Endothelial cell of umbilical vein (primary cell): ENCODE results near the gene DIP2B. TPM values are rescaled to one million over a fixed set of nuclear protein-coding genes. Genes with fewer than 3 reads are reported as not detected.

Experiments
- BruUV-seq: library from RNA; stranded (reverse); fragments of 400-500 nt; replicated peaks from 2 replicates; lab custom pipeline; 2021; lab: Mats Ljungman, UMichigan
- CTCF ChIA-PET: fragments of 300-600, 350-600 bp; sonication (Branson Sonifier 250); formaldehyde crosslinking; loops from one replicate; lab custom pipeline; 2021; ENCODE audit warnings: antibody characterized with exemption, inconsistent platforms; lab: Charles Lee
- POLR2A ChIA-PET: fragments of 300-600, 350-600 bp; sonication (Branson Sonifier 250); formaldehyde crosslinking; loops from one replicate; lab custom pipeline; 2021; ENCODE audit warnings: antibody characterized with exemption, inconsistent platforms; lab: Charles Lee
- DNase-seq: peaks from one replicate; pipeline ENCODE4 v3.0.0-alpha.2; 2011; ENCODE audit warnings: low read depth, low spot score
- FAIRE-seq: peaks from 2 replicates; lab custom pipeline; 2011; peaks lifted over from hg19 to GRCh38; lab: Jason Lieb, UNC
- H2AFZ ChIP-seq: 2 replicates; pipeline ENCODE4 v1.6.0; 2012; ENCODE audit warnings: low read depth, low read length, control low read depth, inconsistent platforms
- H3K27ac ChIP-seq: 2 replicates; pipeline ENCODE4 v1.5.1; 2011; ENCODE audit warnings: low read depth, mild to moderate bottlenecking, control low read depth, low read length, moderate library complexity; ENCODE audit not compliant: insufficient read depth
- H3K27me3 ChIP-seq, 2 experiments: 2 replicates each; pipeline versions ENCODE4 v1.6.0 to v1.6.1; 2011; ENCODE audit warnings: low read length in 2 of 2, mixed read lengths in 1 of 2; ENCODE audit not compliant: control insufficient read depth in 2 of 2, insufficient read depth in 2 of 2
- H3K36me3 ChIP-seq, 2 experiments: 2 replicates in 1 of 2; 3 replicates in 1 of 2; pipeline ENCODE4 v1.5.1; 2011; ENCODE audit warnings: low read length in 2 of 2, mild to moderate bottlenecking in 1 of 2, moderate library complexity in 1 of 2; ENCODE audit not compliant: control insufficient read depth in 2 of 2, insufficient read depth in 2 of 2; ENCODE audit errors: extremely low read depth in 1 of 2
- H3K4me1 ChIP-seq: 3 replicates; pipeline ENCODE4 v1.5.1; 2011; ENCODE audit warnings: mild to moderate bottlenecking, low read length; ENCODE audit not compliant: control insufficient read depth, insufficient read depth; ENCODE audit errors: extremely low read depth
- H3K4me2 ChIP-seq: 2 replicates; pipeline ENCODE4 v1.6.1; 2011; ENCODE audit warnings: low read length, control low read depth, mixed read lengths; ENCODE audit not compliant: insufficient read depth
- H3K4me3 ChIP-seq, 3 experiments: fragments of 200-600 bp in 1 of 3; sonication (generic), shearing (Covaris generic) in 1 of 3; replicated peaks in 1 of 3; 2 replicates each; pipeline ENCODE4 v1.5.1; 2011 to 2016; ENCODE audit warnings: control low read depth in 3 of 3, low read length in 3 of 3, mild to moderate bottlenecking in 2 of 3, inconsistent platforms in 1 of 3, low read depth in 1 of 3, moderate library complexity in 1 of 3; ENCODE audit not compliant: insufficient read depth in 1 of 3
- H3K79me2 ChIP-seq: 2 replicates; pipeline ENCODE4 v1.6.0; 2012; ENCODE audit warnings: low read length, inconsistent platforms; ENCODE audit not compliant: control insufficient read depth, insufficient read depth
- H3K9ac ChIP-seq: replicated peaks from 2 replicates; pipeline ENCODE3; 2011; ENCODE audit warnings: low read length, control low read depth; ENCODE audit not compliant: insufficient read depth; ENCODE audit errors: extremely low read depth
- H3K9me1 ChIP-seq: replicated peaks from 3 replicates; pipeline ENCODE4 v1.6.0; 2011; ENCODE audit warnings: mild to moderate bottlenecking, low read length; ENCODE audit not compliant: control insufficient read depth, insufficient read depth; ENCODE audit errors: extremely low read depth
- H3K9me3 ChIP-seq: replicated peaks from 2 replicates; pipeline ENCODE4 v1.5.1; 2012; ENCODE audit warnings: low read length, inconsistent platforms; ENCODE audit not compliant: control insufficient read depth, insufficient read depth
- H4K20me1 ChIP-seq: replicated peaks from 2 replicates; pipeline ENCODE3; 2011; ENCODE audit warnings: mild to moderate bottlenecking, low read length; ENCODE audit not compliant: control insufficient read depth, insufficient read depth; ENCODE audit errors: extremely low read depth
- EZH2 ChIP-seq: IDR thresholded peaks from 2 replicates; pipeline ENCODE4 v1.6.1; 2012; ENCODE audit warnings: borderline replicate concordance, low read depth, mild to moderate bottlenecking, moderate library complexity, low read length, inconsistent platforms; ENCODE audit not compliant: severe bottlenecking
- FOS ChIP-seq: IDR thresholded peaks from 2 replicates; pipeline ENCODE4 v1.6.1; 2011; ENCODE audit warnings: mild to moderate bottlenecking, low read length, moderate library complexity, borderline replicate concordance; ENCODE audit not compliant: insufficient read depth
- GATA2 ChIP-seq: IDR thresholded peaks from 2 replicates; pipeline ENCODE4 v1.7.0; 2011; ENCODE audit warnings: low read depth, mild to moderate bottlenecking, moderate library complexity, mixed read lengths, low read length; ENCODE audit not compliant: insufficient read length, insufficient read depth
- JUN ChIP-seq: IDR thresholded peaks from 2 replicates; pipeline ENCODE4 v1.6.1; 2011; ENCODE audit warnings: borderline replicate concordance, low read depth; ENCODE audit not compliant: insufficient read length, insufficient read depth
- MYC ChIP-seq: IDR thresholded peaks from one replicate; pipeline ENCODE4 v1.6.1; 2011; ENCODE audit warnings: mild to moderate bottlenecking, low read depth, low read length
- POLR2A ChIP-seq: IDR thresholded peaks from 2 replicates; pipeline ENCODE4 v1.6.1; 2012; ENCODE audit warnings: low read depth, mild to moderate bottlenecking, control low read depth, low read length
- POLR2AphosphoS5 ChIP-seq: IDR thresholded peaks from 2 replicates; pipeline ENCODE4 v1.6.1; 2012; ENCODE audit warnings: low read depth, mild to moderate bottlenecking, control low read depth, low read length, moderate library complexity; ENCODE audit not compliant: insufficient read depth
- dilution Hi-C: fragments of 300-500 bp; cut with MboI; formaldehyde crosslinking; loops from one replicate; pipeline ENCODE4 v1.15.0; 2019; ENCODE audit warnings: low sequenced_read_pairs; ENCODE audit not compliant: extremely low pct_ligation_motif_present
- intact Hi-C: fragments of 100-400 bp; cut with micrococcal nuclease; formaldehyde crosslinking; loops from one replicate; pipeline ENCODE4 v1.10.0; 2022
- polyA plus RNA-seq, 4 experiments: library from polyadenylated mRNA; depleted of rRNA in 3 of 4; stranded (reverse) in 3 of 4; unstranded in 1 of 4; fragments of >200 nt; gene quantifications; 2 replicates each; pipeline versions ENCODE4 v1.2.1 to v1.2.3, GENCODE V29; 2011 to 2012; ENCODE audit warnings: missing spikeins in 1 of 4
- total RNA-seq: library from RNA; stranded (reverse); gene quantifications from 2 replicates; pipeline ENCODE4 v1.2.3, GENCODE V29; 2021
- TF ChIP-seq, protein P1 (sequence below), 2 donors: IDR thresholded peaks; 1 replicate in 1 of 2; 2 replicates in 1 of 2; pipeline ENCODE4 v1.5.1; 2011; ENCODE audit warnings: low read length in 2 of 2, mild to moderate bottlenecking in 2 of 2, moderate library complexity in 2 of 2, control low read depth in 1 of 2, inconsistent platforms in 1 of 2, low read depth in 1 of 2; ENCODE audit not compliant: insufficient read depth in 1 of 2; ENCODE audit errors: extremely low read depth in 1 of 2
- TF ChIP-seq, protein P2 (sequence below): IDR thresholded peaks from 2 replicates; pipeline ENCODE4 v1.6.1; 2011; ENCODE audit not compliant: insufficient read depth, insufficient read length

Gene DIP2B
- total and polyA plus RNA-seq, 2 donors (not counting 3 experiments of a cell fraction or from before 2014, with no cell fraction given) = 14.5 to 28.0 TPM

DNA sequence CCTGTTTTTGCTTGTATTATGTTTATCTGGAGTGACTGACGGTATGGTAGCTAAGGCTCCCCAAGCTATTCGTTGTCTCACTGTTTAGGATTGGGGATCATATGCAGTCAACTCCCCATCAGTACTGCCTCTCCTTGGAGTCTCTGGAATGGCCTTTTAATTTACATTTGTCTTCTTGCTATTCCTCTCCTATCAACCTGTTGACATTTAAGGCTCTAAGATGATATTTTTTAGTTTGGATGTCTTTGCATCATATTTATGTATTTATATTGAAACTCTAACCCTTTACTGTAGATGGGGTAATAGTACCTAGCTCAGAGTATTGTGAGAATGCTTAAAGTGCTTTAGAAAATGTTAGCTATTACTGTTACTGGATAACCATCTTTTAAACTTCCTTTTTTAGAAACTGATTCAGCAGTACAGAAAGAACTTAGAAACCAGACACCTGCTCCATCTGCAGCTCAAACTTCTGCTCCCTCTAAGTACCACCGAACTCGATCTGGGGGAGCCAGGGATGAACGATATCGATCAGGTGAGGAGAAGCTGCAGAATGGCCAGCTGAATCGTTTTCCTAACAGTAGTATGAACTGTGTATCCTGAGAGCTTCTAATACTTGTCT, 135.6 kb downstream of the DIP2B start:
- no peaks in the 10 kb centered on the region for H3K27me3 ChIP-seq
- no peak overlapping the region for H3K4me3 ChIP-seq
- CTCF ChIA-PET = interaction anchor here (0.6 to 8.0 kb wide), 5 partner anchors 13 to 140 kb away, joined by 3 to 261 read pairs (median 3); partner anchors contain the start of gene DIP2B
- H3K27ac ChIP-seq = no peak overlapping the region
- FAIRE-seq = no peak
- no peak for DNase-seq
- no peak overlapping the region for H3K9ac ChIP-seq
- dilution Hi-C loops = no loop called here
- H3K9me3 ChIP-seq = no peaks in the 10 kb centered on the region
- H3K79me2 ChIP-seq = peaks cover 4% of the 10 kb centered on the region
- H3K4me2 ChIP-seq = no peak overlapping the region
- H3K9me1 ChIP-seq = no peaks in the 10 kb centered on the region
- POLR2A ChIA-PET = no interaction called here
- peaks cover 12% of the 10 kb centered on the region for H3K4me1 ChIP-seq
- TF ChIP-seq FOS (no peak), POLR2AphosphoS5 (no peak), POLR2A (no peak), MYC (no peak), GATA2 (no peak), EZH2 (no peak), JUN (no peak)
- TF ChIP-seq, protein P1, sequence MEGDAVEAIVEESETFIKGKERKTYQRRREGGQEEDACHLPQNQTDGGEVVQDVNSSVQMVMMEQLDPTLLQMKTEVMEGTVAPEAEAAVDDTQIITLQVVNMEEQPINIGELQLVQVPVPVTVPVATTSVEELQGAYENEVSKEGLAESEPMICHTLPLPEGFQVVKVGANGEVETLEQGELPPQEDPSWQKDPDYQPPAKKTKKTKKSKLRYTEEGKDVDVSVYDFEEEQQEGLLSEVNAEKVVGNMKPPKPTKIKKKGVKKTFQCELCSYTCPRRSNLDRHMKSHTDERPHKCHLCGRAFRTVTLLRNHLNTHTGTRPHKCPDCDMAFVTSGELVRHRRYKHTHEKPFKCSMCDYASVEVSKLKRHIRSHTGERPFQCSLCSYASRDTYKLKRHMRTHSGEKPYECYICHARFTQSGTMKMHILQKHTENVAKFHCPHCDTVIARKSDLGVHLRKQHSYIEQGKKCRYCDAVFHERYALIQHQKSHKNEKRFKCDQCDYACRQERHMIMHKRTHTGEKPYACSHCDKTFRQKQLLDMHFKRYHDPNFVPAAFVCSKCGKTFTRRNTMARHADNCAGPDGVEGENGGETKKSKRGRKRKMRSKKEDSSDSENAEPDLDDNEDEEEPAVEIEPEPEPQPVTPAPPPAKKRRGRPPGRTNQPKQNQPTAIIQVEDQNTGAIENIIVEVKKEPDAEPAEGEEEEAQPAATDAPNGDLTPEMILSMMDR (IDR thresholded peaks at IDR 0.05; ENCODE audit: extremely low read depth in 1 of 2, insufficient read depth in 1 of 2, low read depth in 1 of 2, low read length in 2 of 2) = no peak
- TF ChIP-seq, protein P2, sequence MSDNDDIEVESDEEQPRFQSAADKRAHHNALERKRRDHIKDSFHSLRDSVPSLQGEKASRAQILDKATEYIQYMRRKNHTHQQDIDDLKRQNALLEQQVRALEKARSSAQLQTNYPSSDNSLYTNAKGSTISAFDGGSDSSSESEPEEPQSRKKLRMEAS = no peak
- H2AFZ ChIP-seq = no peak overlapping the region
- no TSS peak for BruUV-seq
- H3K36me3 ChIP-seq = no peaks in the 10 kb centered on the region
- intact Hi-C loops = no loop called here
- no peaks in the 10 kb centered on the region for H4K20me1 ChIP-seq
